ENCODE results near the gene HIF3A. TPM values are rescaled to one million over a fixed set of nuclear protein-coding genes. Genes with fewer than 3 reads are reported as not detected.

The HIF3A gene
- total RNA-seq, 3 donors from 2014 or later = 10.4 to 111 (median 20.6) TPM

DNA sequence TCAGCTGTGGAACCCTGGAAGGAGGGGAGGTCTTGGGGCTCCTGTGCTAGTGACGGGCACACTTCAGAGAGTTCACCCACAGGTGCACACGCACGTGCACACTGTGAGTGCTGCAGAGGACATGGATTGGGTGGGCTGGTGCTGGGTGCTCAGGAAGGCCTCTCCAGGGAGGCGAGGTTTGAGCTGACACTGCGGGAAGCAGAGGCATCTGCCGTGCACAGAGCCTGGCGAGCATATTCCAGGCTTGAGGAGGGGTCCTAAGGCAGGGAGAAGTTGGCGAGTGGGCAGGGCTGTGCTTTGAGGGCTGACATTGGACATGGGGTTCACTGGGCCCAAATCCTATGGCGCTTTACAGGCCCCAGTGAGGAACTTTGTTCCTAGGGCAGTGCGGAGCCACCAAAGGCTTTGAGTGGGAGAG lies 90.9 kb downstream of the HIF3A start:
- no peak overlapping the region for H3K4me3 ChIP-seq
- DNase-seq (ENCODE audit: low spot score in 2 of 2) = no peak
- no peak overlapping the region for H3K27ac ChIP-seq
- no peaks in the 10 kb centered on the region for H3K9me3 ChIP-seq
- no peaks in the 10 kb centered on the region for H3K36me3 ChIP-seq
- H3K27me3 ChIP-seq = no peaks in the 10 kb centered on the region
- TF ChIP-seq POLR2AphosphoS5 (IDR thresholded peaks at IDR 0.05) = no peak
- TF ChIP-seq POLR2A (IDR thresholded peaks at IDR 0.05) = no peak
- TF ChIP-seq, protein P1, sequence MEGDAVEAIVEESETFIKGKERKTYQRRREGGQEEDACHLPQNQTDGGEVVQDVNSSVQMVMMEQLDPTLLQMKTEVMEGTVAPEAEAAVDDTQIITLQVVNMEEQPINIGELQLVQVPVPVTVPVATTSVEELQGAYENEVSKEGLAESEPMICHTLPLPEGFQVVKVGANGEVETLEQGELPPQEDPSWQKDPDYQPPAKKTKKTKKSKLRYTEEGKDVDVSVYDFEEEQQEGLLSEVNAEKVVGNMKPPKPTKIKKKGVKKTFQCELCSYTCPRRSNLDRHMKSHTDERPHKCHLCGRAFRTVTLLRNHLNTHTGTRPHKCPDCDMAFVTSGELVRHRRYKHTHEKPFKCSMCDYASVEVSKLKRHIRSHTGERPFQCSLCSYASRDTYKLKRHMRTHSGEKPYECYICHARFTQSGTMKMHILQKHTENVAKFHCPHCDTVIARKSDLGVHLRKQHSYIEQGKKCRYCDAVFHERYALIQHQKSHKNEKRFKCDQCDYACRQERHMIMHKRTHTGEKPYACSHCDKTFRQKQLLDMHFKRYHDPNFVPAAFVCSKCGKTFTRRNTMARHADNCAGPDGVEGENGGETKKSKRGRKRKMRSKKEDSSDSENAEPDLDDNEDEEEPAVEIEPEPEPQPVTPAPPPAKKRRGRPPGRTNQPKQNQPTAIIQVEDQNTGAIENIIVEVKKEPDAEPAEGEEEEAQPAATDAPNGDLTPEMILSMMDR (IDR thresholded peaks at IDR 0.05) = no peak
- H3K4me1 ChIP-seq = peaks cover 0 to 9% of the 10 kb centered on the region in 2 donors
- intact Hi-C loops (cut with DNase I; ENCODE audit: low total_unique reads) = no loop called here

DNA sequence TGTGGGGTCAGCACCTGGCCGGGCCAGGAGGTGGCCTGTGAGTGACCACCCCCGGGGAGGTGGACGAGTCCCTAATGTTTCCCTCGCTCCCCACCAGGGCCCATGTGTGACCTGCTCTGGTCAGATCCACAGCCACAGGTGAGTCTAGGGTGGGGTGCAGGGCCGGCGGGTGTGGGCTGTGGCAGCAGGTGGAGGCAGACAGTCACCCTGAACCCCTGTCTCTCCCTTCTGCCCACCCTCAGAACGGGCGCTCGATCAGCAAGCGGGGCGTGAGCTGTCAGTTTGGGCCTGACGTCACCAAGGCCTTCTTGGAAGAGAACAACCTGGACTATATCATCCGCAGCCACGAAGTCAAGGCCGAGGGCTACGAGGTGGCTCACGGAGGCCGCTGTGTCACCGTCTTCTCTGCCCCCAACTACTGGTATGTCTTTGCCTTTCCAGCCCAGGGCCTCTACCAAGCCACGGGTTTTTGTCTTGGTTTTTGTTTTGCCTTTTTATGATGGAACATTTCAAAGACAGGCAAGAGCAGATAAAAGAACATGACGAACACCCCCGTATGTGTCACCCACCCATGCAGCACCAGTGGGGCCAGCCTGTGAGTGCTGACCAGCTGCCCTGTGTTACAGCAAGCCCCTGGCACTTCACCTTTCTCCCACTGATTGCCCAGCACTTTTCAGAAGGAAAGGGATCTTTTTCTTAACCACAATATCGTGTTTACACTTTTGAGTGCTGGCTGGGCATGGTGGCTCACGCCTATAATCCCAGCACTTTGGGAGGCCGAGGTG lies 91.7 kb downstream of the HIF3A start:
- no peak for DNase-seq (ENCODE audit: low spot score in 2 of 2)

GRCh38 chr19:46390121-46390858 lies 93.4 kb downstream of the HIF3A start:
- Histone ChIP-seq H3K27me3 (no peaks in the 10 kb centered on the region), H3K9me3 (no peaks in the 10 kb centered on the region), H3K36me3 (no peaks in the 10 kb centered on the region), H3K27ac (peak overlapping the region in 1 of 2 donors; percentile 9), H3K4me1 (peaks cover 0 to 9% of the 10 kb centered on the region in 2 donors), H3K4me3 (no peak overlapping the region)
- TF ChIP-seq POLR2AphosphoS5 (IDR thresholded peaks at IDR 0.05) = no peak
- no peak for TF ChIP-seq POLR2A (IDR thresholded peaks at IDR 0.05)
- TF ChIP-seq, protein P1 (IDR thresholded peaks at IDR 0.05) = no peak
- no peak for DNase-seq (ENCODE audit: low spot score in 2 of 2)
- intact Hi-C loops (cut with DNase I; ENCODE audit: low total_unique reads) = no loop called here

More for the DNA sequence above, 91.7 kb downstream of the HIF3A start:
- Histone ChIP-seq H3K4me1 (peaks cover 0 to 9% of the 10 kb centered on the region in 2 donors), H3K36me3 (no peaks in the 10 kb centered on the region), H3K4me3 (no peak overlapping the region), H3K9me3 (no peaks in the 10 kb centered on the region), H3K27me3 (no peaks in the 10 kb centered on the region), H3K27ac (no peak overlapping the region)
- TF ChIP-seq, protein P1 (IDR thresholded peaks at IDR 0.05) = no peak
- TF ChIP-seq POLR2A (IDR thresholded peaks at IDR 0.05) (no peak), POLR2AphosphoS5 (IDR thresholded peaks at IDR 0.05) (no peak)
- intact Hi-C loops (cut with DNase I; ENCODE audit: low total_unique reads) = no loop called here

- Histone ChIP-seq H3K4me3 (no peak overlapping the region), H3K9me3 (no peaks in the 10 kb centered on the region), H3K36me3 (no peaks in the 10 kb centered on the region), H3K4me1 (peaks cover 0 to 9% of the 10 kb centered on the region in 2 donors), H3K27me3 (no peaks in the 10 kb centered on the region), H3K27ac (peak overlapping the region in 1 of 2 donors; percentile 9)
- TF ChIP-seq POLR2AphosphoS5 (IDR thresholded peaks at IDR 0.05) (no peak), POLR2A (IDR thresholded peaks at IDR 0.05) (no peak)
- TF ChIP-seq, protein P1 (IDR thresholded peaks at IDR 0.05) = no peak
- DNase-seq (ENCODE audit: low spot score in 2 of 2) = no peak
- intact Hi-C loops (cut with DNase I; ENCODE audit: low total_unique reads) = no loop called here
Measured at GRCh38 chr19:46390866-46391265, 94.0 kb downstream of the HIF3A start.

Measured in breast epithelium (tissue), 4 donors.